Muscle layer of colon (tissue), 2 donors: ENCODE data around the gene JPT2.

ENCODE experiments used
- H3K27ac ChIP-seq: one replicate; pipeline ENCODE4 v1.7.0; 2013; ENCODE audit warnings: low read depth, mild to moderate bottlenecking, low read length, moderate library complexity
- H3K27me3 ChIP-seq, 2 donors: one replicate each; pipeline ENCODE4 v1.7.0; 2013; ENCODE audit warnings: low read length in 2 of 2, mild to moderate bottlenecking in 2 of 2; ENCODE audit not compliant: insufficient read depth in 2 of 2, control insufficient read depth in 1 of 2
- H3K36me3 ChIP-seq: one replicate; pipeline ENCODE4 v1.7.0; 2013; ENCODE audit warnings: mild to moderate bottlenecking, low read length; ENCODE audit not compliant: insufficient read depth
- H3K4me1 ChIP-seq: one replicate; pipeline ENCODE4 v1.7.0; 2013; ENCODE audit warnings: mild to moderate bottlenecking, low read length; ENCODE audit not compliant: insufficient read depth
- H3K4me3 ChIP-seq, 2 donors: one replicate each; pipeline ENCODE4 v1.7.0; 2013; ENCODE audit warnings: low read length in 2 of 2, low read depth in 1 of 2, mild to moderate bottlenecking in 1 of 2, moderate library complexity in 1 of 2
- H3K9ac ChIP-seq: one replicate; pipeline ENCODE4 v1.7.0; 2013; ENCODE audit warnings: low read length
- H3K9me3 ChIP-seq: one replicate; pipeline ENCODE4 v1.7.0; 2013; ENCODE audit warnings: mild to moderate bottlenecking, low read length
- donor health status: abdominal sarcoma.
- donor health status: Adenocarcinoma of cecum.

JPT2 gene

GRCh38 chr16:1667271-1667670, 10.8 kb upstream of the JPT2 start:
- Histone ChIP-seq H3K9ac (no peak overlapping the region), H3K36me3 (peaks cover 94% of the 10 kb centered on the region), H3K4me1 (no peaks in the 10 kb centered on the region), H3K27me3 (no peaks in the 10 kb centered on the region), H3K27ac (no peak overlapping the region), H3K9me3 (no peaks in the 10 kb centered on the region), H3K4me3 (no peak overlapping the region)

GRCh38 chr16:1667916-1668315, 10.2 kb upstream of the JPT2 start:
- no peaks in the 10 kb centered on the region for H3K27me3 ChIP-seq
- H3K9ac ChIP-seq = no peak overlapping the region
- no peaks in the 10 kb centered on the region for H3K4me1 ChIP-seq
- H3K27ac ChIP-seq = no peak overlapping the region
- no peak overlapping the region for H3K4me3 ChIP-seq
- H3K9me3 ChIP-seq = no peaks in the 10 kb centered on the region
- peaks cover 88% of the 10 kb centered on the region for H3K36me3 ChIP-seq

DNA sequence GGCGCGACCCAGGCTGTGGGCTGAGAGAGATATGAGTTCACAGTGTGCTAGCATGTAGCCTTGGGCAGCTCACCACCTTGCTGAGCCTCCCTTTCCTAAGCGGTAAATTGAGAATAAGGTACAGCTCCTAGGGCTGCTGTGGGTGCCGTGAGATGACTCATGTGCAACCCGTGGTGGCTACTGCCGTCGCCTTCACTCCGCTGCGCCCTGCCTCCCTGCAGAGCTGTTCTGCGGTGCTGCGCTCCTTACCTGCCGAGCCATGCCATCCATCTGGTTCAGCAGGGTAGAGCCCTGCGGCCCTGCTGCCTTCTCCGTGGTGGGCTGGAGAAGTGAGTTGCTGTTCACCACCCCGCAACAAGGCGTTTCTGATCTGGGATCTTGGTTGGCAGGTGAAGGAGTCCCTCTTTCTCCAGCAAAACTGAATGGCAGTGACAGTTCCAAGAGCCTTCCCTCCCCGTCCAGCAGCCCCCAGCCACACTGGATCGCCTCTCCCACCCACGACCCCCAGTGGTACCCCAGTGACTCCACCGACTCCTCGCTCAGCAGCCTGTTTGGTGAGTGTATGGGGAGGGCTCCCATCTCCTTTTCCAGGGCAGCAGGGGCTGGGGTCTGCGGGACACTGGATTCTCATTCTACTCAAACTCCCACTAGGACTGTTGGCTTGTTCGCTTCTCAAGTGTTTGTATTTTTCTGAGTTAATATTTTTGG, 9.3 kb upstream of the JPT2 start:
- H3K4me3 ChIP-seq = no peak overlapping the region
- peaks cover 83% of the 10 kb centered on the region for H3K36me3 ChIP-seq
- no peaks in the 10 kb centered on the region for H3K27me3 ChIP-seq
- H3K27ac ChIP-seq = no peak overlapping the region
- H3K9me3 ChIP-seq = no peaks in the 10 kb centered on the region
- no peaks in the 10 kb centered on the region for H3K4me1 ChIP-seq
- no peak overlapping the region for H3K9ac ChIP-seq

GRCh38 chr16:1669698-1670097, 8.4 kb upstream of the JPT2 start:
- Histone ChIP-seq H3K36me3 (peaks cover 85% of the 10 kb centered on the region), H3K27ac (no peak overlapping the region), H3K9me3 (no peaks in the 10 kb centered on the region)

GRCh38 chr16:1670371-1670770, 7.7 kb upstream of the JPT2 start:
- Histone ChIP-seq H3K36me3 (peaks cover 85% of the 10 kb centered on the region), H3K4me3 (no peak overlapping the region), H3K9ac (no peak overlapping the region), H3K27ac (no peak overlapping the region), H3K9me3 (no peaks in the 10 kb centered on the region), H3K4me1 (no peaks in the 10 kb centered on the region), H3K27me3 (no peaks in the 10 kb centered on the region)

More at GRCh38 chr16:1669698-1670097, 8.4 kb upstream of the JPT2 start:
- no peak overlapping the region for H3K4me3 ChIP-seq
- H3K27me3 ChIP-seq = no peaks in the 10 kb centered on the region
- H3K4me1 ChIP-seq = no peaks in the 10 kb centered on the region
- no peak overlapping the region for H3K9ac ChIP-seq

GRCh38 chr16:1670866-1671265, 7.2 kb upstream of the JPT2 start:
- Histone ChIP-seq H3K4me3 (no peak overlapping the region), H3K9ac (no peak overlapping the region), H3K27me3 (no peaks in the 10 kb centered on the region), H3K27ac (no peak overlapping the region), H3K4me1 (no peaks in the 10 kb centered on the region), H3K36me3 (peaks cover 82% of the 10 kb centered on the region), H3K9me3 (no peaks in the 10 kb centered on the region)

GRCh38 chr16:1673424-1674151, 4.5 kb upstream of the JPT2 start:
- Histone ChIP-seq H3K9me3 (no peaks in the 10 kb centered on the region), H3K36me3 (peaks cover 55% of the 10 kb centered on the region), H3K27me3 (no peaks in the 10 kb centered on the region), H3K9ac (no peak overlapping the region), H3K4me1 (peaks cover under 1% of the 10 kb centered on the region), H3K27ac (no peak overlapping the region), H3K4me3 (no peak overlapping the region)

DNA sequence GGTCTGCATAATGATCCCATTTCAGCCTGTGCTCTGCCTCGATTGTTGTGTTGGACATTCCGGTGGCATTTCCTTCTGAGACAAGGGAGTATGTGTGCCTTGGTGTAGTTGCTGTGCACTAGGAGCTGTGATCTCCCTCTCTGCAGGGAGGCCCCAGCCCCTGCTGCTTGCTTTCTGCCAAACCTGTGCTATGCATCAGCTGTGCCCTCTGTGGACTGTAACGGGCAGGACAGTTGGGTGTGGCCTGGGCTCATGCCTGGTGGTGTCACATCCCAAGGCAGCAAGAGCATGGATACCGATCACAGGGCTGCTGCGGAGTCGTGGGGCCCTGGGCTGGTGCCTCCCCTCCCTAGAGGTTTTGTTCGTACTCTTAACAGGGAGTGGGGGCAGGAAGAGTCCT, 3.8 kb upstream of the JPT2 start:
- no peaks in the 10 kb centered on the region for H3K9me3 ChIP-seq
- peaks cover 7% of the 10 kb centered on the region for H3K4me1 ChIP-seq
- peaks cover 48% of the 10 kb centered on the region for H3K36me3 ChIP-seq
- no peak overlapping the region for H3K9ac ChIP-seq
- no peak overlapping the region for H3K27ac ChIP-seq
- no peak overlapping the region for H3K4me3 ChIP-seq
- no peaks in the 10 kb centered on the region for H3K27me3 ChIP-seq

DNA sequence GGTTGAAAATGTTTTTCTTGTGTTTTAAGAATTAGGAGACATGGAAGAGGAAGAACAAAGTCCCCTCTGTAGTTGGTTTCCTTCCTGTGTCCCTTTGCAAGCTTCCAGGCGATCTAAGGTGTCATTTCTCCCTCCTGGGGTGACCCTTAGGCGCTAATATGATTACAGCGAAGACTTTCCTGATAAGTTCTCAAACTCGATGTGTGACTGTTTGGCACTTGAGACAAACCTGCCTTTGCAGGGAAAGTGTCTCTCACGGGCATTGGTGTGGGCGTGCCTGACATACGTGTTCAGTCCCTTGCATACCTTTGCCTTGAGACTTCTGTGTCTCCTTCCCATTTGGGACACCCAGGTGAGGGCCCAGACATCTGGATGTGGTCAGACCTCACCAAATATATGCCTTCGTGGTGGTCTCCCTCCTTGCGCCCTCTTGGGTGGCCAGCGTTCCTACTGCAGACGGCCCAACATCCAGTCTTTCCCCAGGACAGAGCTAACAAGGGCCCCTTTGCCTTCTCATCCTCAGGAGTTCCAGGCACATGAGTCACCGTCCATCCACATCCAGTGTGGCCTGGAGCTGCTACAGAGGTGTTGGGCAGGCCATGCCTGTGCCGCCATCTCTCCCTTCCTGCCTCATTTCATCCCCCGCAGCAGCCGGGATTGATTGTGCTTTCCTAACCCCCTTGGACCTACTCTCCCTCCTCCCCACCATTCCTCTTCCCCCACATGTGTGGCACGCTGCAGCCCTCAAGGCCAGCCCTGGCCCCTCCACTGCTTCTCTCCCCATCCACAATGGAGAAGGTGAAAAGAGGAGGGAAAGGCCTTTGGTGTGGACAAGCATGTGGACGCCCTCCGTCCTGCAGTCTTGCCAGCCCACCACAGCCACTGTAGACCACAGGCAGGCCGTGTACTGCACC, 3.1 kb upstream of the JPT2 start:
- no peaks in the 10 kb centered on the region for H3K27me3 ChIP-seq
- no peak overlapping the region for H3K4me3 ChIP-seq
- no peak overlapping the region for H3K27ac ChIP-seq
- peaks cover 9% of the 10 kb centered on the region for H3K4me1 ChIP-seq
- peaks cover 41% of the 10 kb centered on the region for H3K36me3 ChIP-seq
- no peaks in the 10 kb centered on the region for H3K9me3 ChIP-seq
- H3K9ac ChIP-seq = no peak overlapping the region

DNA sequence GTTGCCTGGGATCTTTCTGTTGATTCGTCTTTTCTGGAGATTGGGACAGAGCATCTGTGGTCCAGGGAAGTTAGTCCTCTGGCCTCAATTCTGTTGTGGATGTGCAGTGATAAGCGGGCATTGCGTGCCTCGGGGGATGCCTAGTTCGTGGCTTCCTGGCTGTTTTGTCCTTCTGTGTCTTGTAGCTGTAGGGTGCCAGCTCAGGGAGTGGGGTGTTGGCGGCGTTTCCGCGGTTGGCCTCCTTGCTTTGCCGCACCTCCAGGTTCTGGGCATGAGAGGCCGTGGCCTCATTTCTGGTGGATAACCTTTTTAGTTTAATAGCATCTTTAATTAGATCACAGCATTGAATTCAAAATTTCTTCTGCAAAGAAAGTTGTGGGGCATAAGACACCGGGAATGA, 1.4 kb upstream of the JPT2 start:
- Histone ChIP-seq H3K36me3 (peaks cover 27% of the 10 kb centered on the region), H3K4me3 (no peak overlapping the region), H3K9ac (no peak overlapping the region), H3K4me1 (peaks cover 9% of the 10 kb centered on the region), H3K9me3 (no peaks in the 10 kb centered on the region), H3K27ac (no peak overlapping the region), H3K27me3 (no peaks in the 10 kb centered on the region)

GRCh38 chr16:1677339-1677738, 740 bp upstream of the JPT2 start:
- no peaks in the 10 kb centered on the region for H3K27me3 ChIP-seq
- H3K9ac ChIP-seq = no peak overlapping the region
- H3K27ac ChIP-seq = no peak overlapping the region
- H3K36me3 ChIP-seq = peaks cover 21% of the 10 kb centered on the region
- no peak overlapping the region for H3K4me3 ChIP-seq
- H3K9me3 ChIP-seq = no peaks in the 10 kb centered on the region
- H3K4me1 ChIP-seq = peaks cover 9% of the 10 kb centered on the region
